Measurements from ENCODE around the gene TMEM125. TPM values are rescaled to one million over a fixed set of nuclear protein-coding genes. Genes with fewer than 3 reads are reported as not detected.

TMEM125 gene
- polyA plus RNA-seq, 1 of the 3 experiments (the other 2 are of a cell fraction) = not detected

GRCh38 chr1:43267291-43267805 lies 2.4 kb upstream of the TMEM125 start (continued):
- no peak for TF ChIP-seq RAD21 (IDR thresholded peaks at IDR 0.05; ENCODE audit: low read length)
- no peak for TF ChIP-seq SMC3 (IDR thresholded peaks at IDR 0.05; ENCODE audit: low read depth, low read length)
- TF ChIP-seq, protein P1, sequence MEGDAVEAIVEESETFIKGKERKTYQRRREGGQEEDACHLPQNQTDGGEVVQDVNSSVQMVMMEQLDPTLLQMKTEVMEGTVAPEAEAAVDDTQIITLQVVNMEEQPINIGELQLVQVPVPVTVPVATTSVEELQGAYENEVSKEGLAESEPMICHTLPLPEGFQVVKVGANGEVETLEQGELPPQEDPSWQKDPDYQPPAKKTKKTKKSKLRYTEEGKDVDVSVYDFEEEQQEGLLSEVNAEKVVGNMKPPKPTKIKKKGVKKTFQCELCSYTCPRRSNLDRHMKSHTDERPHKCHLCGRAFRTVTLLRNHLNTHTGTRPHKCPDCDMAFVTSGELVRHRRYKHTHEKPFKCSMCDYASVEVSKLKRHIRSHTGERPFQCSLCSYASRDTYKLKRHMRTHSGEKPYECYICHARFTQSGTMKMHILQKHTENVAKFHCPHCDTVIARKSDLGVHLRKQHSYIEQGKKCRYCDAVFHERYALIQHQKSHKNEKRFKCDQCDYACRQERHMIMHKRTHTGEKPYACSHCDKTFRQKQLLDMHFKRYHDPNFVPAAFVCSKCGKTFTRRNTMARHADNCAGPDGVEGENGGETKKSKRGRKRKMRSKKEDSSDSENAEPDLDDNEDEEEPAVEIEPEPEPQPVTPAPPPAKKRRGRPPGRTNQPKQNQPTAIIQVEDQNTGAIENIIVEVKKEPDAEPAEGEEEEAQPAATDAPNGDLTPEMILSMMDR (IDR thresholded peaks at IDR 0.05) = no peak
- TF ChIP-seq GATA2 (CRISPR knock-in tag; IDR thresholded peaks at IDR 0.05) = no peak
- TF ChIP-seq TCF12 (IDR thresholded peaks at IDR 0.05) = no peak

DNA sequence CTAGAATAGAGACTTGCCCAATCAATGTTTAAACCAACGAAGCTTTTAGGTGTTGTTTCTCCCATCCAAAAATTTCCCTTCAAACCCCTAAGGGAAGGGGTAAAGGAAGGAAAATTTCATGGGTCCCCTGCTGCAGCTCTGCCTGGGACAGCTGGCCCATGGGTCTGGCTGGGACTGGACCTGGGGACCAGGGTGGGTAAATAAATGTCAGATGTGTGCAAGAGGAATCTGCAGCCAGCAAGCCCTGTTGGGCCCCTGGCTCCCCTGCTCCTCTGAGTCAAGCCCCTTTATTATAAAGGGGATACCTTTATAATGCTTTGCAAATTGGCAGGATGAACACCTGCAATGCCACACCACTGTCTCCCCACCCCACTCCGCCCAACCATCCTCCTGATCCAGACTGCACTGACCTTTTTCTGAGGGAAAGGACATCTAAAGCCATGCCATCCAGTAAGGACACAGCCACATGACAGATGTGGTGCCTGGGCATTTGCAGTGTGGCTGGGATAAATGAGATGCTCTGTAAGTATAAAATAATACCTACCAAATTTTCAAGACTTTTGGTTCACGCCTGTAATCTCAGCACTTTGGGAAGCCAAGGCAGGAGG lies 1.9 kb upstream of the TMEM125 start:
- Histone ChIP-seq H3K4me3 (ENCODE audit: low read depth in 2 of 2, low read length in 1 of 2) (no peak overlapping the region), H3F3A (replicated peaks; ENCODE audit: insufficient read depth) (no peaks in the 10 kb centered on the region), H3K36me3 (replicated peaks in 1 of 2; ENCODE audit: control insufficient read depth in 1 of 2, insufficient read depth in 2 of 2, low read length in 1 of 2) (no peaks in the 10 kb centered on the region), H3K9ac (no peak overlapping the region), H4K20me1 (ENCODE audit: insufficient read depth) (no peaks in the 10 kb centered on the region), H3K9me2 (no peaks in the 10 kb centered on the region), H3K27me3 (ENCODE audit: insufficient read depth) (no peaks in the 10 kb centered on the region), H3K79me2 (ENCODE audit: insufficient read depth) (no peaks in the 10 kb centered on the region), H3K4me1 (ENCODE audit: control insufficient read depth in 1 of 2, insufficient read depth in 2 of 2, low read depth in 1 of 2, low read length in 1 of 2) (no peaks in the 10 kb centered on the region), H3K27ac (ENCODE audit: low read depth in 2 of 2, low read length in 1 of 2) (no peak overlapping the region), H2AFZ (ENCODE audit: low read depth) (no peak overlapping the region), H3K9me3 (peaks cover 9% of the 10 kb centered on the region), H3K4me2 (no peak overlapping the region)
- ChIA-PET CTCF (no interaction called here), POLR2A (no interaction called here)
- TF ChIP-seq TAF1 (IDR thresholded peaks at IDR 0.05; ENCODE audit: borderline replicate concordance, low read depth, low read length) = no peak
- no peak for TF ChIP-seq NRF1 (IDR thresholded peaks at IDR 0.05; ENCODE audit: low read depth, low read length)
- TF ChIP-seq, protein P2, sequence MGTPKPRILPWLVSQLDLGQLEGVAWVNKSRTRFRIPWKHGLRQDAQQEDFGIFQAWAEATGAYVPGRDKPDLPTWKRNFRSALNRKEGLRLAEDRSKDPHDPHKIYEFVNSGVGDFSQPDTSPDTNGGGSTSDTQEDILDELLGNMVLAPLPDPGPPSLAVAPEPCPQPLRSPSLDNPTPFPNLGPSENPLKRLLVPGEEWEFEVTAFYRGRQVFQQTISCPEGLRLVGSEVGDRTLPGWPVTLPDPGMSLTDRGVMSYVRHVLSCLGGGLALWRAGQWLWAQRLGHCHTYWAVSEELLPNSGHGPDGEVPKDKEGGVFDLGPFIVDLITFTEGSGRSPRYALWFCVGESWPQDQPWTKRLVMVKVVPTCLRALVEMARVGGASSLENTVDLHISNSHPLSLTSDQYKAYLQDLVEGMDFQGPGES (IDR thresholded peaks at IDR 0.05; ENCODE audit: low read depth, low read length) = no peak
- no peak for TF ChIP-seq RXRA (IDR thresholded peaks at IDR 0.05; ENCODE audit: borderline replicate concordance, low read depth)
- TF ChIP-seq SMC3 (IDR thresholded peaks at IDR 0.05; ENCODE audit: low read depth, low read length) = no peak
- TF ChIP-seq FOSL2 (IDR thresholded peaks at IDR 0.05; ENCODE audit: borderline replicate concordance, low read depth) = no peak
- TF ChIP-seq, protein P3, sequence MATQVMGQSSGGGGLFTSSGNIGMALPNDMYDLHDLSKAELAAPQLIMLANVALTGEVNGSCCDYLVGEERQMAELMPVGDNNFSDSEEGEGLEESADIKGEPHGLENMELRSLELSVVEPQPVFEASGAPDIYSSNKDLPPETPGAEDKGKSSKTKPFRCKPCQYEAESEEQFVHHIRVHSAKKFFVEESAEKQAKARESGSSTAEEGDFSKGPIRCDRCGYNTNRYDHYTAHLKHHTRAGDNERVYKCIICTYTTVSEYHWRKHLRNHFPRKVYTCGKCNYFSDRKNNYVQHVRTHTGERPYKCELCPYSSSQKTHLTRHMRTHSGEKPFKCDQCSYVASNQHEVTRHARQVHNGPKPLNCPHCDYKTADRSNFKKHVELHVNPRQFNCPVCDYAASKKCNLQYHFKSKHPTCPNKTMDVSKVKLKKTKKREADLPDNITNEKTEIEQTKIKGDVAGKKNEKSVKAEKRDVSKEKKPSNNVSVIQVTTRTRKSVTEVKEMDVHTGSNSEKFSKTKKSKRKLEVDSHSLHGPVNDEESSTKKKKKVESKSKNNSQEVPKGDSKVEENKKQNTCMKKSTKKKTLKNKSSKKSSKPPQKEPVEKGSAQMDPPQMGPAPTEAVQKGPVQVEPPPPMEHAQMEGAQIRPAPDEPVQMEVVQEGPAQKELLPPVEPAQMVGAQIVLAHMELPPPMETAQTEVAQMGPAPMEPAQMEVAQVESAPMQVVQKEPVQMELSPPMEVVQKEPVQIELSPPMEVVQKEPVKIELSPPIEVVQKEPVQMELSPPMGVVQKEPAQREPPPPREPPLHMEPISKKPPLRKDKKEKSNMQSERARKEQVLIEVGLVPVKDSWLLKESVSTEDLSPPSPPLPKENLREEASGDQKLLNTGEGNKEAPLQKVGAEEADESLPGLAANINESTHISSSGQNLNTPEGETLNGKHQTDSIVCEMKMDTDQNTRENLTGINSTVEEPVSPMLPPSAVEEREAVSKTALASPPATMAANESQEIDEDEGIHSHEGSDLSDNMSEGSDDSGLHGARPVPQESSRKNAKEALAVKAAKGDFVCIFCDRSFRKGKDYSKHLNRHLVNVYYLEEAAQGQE (IDR thresholded peaks at IDR 0.05; ENCODE audit: low read depth, low read length) = no peak
- TF ChIP-seq EP300 (IDR thresholded peaks at IDR 0.05; ENCODE audit: borderline replicate concordance in 1 of 2, low read depth in 1 of 2, low read length in 1 of 2) = no peak
- no peak for TF ChIP-seq TCF12 (IDR thresholded peaks at IDR 0.05)
- WGBS (ENCODE audit: low lambda C conversion rate) = 65% methylated on average over 3 of the region's 3 CpGs
- no peak for DNase-seq

Measured in SK-N-SH (cell line).